GM12864 (cell line): ENCODE measurements around the gene TMEM62.

Experiments used
- DNase-seq: peaks from one replicate; pipeline ENCODE4 v3.0.0-alpha.2; 2011; ENCODE audit warnings: low read depth
- H3K4me3 ChIP-seq: 2 replicates; pipeline ENCODE4 v1.5.1; 2011; ENCODE audit warnings: mild to moderate bottlenecking, low read depth, low read length, control low read depth
- CTCF ChIP-seq: IDR thresholded peaks from 2 replicates; pipeline ENCODE4 v1.5.1; 2011; ENCODE audit warnings: low read depth, mild to moderate bottlenecking, moderate library complexity, low read length, control low read depth, inconsistent platforms; ENCODE audit errors: missing control alignments

The TMEM62 gene

GRCh38 chr15:43133430-43134156 is at the start of gene TMEM62:
TMEM62 (plus strand) TSS chr15:43133586; CDS start chr15:43133803, 217 bp downstream.
- DNase-seq, result peak; percentile 74
- peak; percentile 1 for TF ChIP-seq CTCF
- H3K4me3 ChIP-seq, result peak within 1 kb of the TSS; percentile 99

DNA sequence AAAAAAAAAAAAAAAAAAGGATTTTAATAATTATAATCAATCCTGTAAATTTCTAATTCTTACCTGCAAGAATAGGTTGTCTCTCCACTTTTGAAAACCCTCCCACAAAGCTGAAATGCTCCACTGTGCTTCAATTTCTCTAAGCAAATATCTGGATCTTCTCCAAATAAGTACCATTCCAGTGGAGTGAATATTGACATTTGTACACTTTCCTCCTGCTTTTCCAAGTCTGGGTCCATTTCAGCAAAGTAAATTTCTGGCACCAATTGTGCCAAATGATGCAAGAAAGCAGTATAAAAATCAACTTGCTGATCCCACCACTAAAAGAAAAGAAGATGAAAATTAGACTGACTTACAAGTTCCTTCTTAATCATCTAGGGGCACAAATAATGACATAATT is 47.5 kb upstream of the TMEM62 start:
- no peak overlapping the region for H3K4me3 ChIP-seq
- DNase-seq, result no peak
- TF ChIP-seq CTCF, result no peak

- no peak for DNase-seq
- TF ChIP-seq CTCF, result no peak
- no peak overlapping the region for H3K4me3 ChIP-seq
These were observed 46.8 kb upstream of the TMEM62 start for GRCh38 chr15:43086551-43086950.

DNA sequence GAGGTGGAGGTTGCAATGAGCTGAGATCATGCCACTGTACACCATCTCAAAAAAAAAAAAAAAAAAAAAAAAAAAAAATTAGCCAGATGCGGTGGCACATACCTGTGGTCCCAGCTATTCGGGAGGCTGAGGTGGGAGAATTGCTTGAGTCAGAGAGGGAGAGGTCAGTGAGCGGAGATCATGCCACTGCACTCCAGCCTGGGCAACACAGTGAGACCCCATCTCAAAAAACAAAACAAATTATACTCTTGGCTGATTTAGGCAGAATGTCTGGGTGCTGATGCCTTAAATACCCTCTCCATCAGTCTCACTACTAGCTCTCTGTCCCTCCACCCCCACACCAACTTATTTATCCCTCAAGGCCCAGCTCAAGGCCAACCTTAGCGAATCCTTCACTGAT is 41.5 kb upstream of the TMEM62 start:
- no peak for DNase-seq
- no peak overlapping the region for H3K4me3 ChIP-seq
- no peak for TF ChIP-seq CTCF

DNA sequence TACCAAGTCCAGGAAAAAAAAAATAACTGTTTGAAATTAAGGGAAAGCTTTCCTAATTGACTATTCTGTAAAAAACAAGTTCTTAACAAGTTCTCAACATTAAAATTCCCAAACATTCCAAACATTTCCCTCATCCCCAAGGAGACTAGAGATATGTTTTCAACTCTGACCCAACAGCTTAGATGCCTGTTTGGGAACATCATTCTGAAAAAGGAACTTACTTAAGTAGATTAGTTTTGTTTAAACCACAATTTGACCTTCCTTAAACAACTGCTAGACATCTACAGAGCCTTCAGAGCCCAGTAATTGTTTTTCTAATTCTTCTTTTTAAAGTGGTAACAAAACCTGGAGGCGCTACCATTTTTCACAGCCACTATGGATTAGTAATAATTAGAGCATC is 40.4 kb upstream of the TMEM62 start:
- no peak overlapping the region for H3K4me3 ChIP-seq
- no peak for TF ChIP-seq CTCF
- DNase-seq, result no peak

- no peak for TF ChIP-seq CTCF
These were observed 38.9 kb upstream of the TMEM62 start for GRCh38 chr15:43094416-43095030.

DNA sequence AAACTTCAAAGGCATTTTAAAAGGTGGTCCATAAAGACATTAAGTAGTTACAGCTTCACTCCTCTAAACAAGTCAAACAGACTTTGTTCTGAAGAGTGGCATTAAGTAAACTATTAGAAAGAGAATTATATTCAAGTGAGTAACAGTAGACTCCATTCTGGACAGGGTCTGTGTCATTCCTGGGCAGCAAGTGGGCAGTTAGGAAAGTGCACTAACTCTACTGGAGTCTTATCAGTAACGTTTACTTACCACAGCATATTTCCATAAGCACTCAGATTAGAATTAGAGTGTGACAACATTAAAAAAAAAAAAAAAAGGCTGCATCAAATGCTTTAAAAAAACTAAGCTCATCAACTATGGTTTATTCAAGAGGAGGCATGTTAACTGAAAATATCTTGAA is 38.1 kb upstream of the TMEM62 start:
- no peak for DNase-seq
- no peak for TF ChIP-seq CTCF
- no peak overlapping the region for H3K4me3 ChIP-seq

More at GRCh38 chr15:43094416-43095030, 38.9 kb upstream of the TMEM62 start:
- H3K4me3 ChIP-seq, result no peak overlapping the region
- no peak for DNase-seq
